Keratinocyte (primary cell): Measurements from ENCODE around the gene EMP2.

ENCODE experiments used
- CTCF ChIP-seq, 3 experiments: IDR thresholded peaks in 1 of 3; conservative IDR thresholded peaks in 1 of 3; optimal IDR thresholded peaks in 1 of 3; 2 replicates in 2 of 3; 3 replicates in 1 of 3; pipeline versions ENCODE3 to v1.5.1; 2011; ENCODE audit warnings: low read length in 3 of 3, mild to moderate bottlenecking in 3 of 3, moderate library complexity in 2 of 3, control low read depth in 1 of 3, inconsistent platforms in 1 of 3; ENCODE audit not compliant: insufficient read depth in 2 of 3; ENCODE audit errors: extremely low read depth in 1 of 3
- EZH2 ChIP-seq: IDR thresholded peaks from one replicate; pipeline ENCODE4 v1.6.1; 2012; ENCODE audit warnings: inconsistent platforms, mild to moderate bottlenecking, low read length, moderate library complexity

GRCh38 chr16:10575506-10576130 lies 4.8 kb downstream of the EMP2 start:
- no peak for TF ChIP-seq CTCF (optimal IDR thresholded peaks at IDR 0.05 in 1 of 3, IDR thresholded peaks at IDR 0.05 in 1 of 3, conservative IDR thresholded peaks at IDR 0.05 in 1 of 3; ENCODE audit: extremely low read depth in 1 of 3, insufficient read depth in 2 of 3, low read length in 3 of 3)
- TF ChIP-seq EZH2: no peak
